Measurements from ENCODE around the gene CLSTN2. TPM values are rescaled to one million over a fixed set of nuclear protein-coding genes. Genes with fewer than 3 reads are reported as not detected.

The CLSTN2 gene
- total and polyA plus RNA-seq, 4 donors: 0.09 to 2.2 (median 0.55) TPM

GRCh38 chr3:140250010-140250855 is 315.2 kb downstream of the CLSTN2 start:
- no peaks in the 10 kb centered on the region for H3K4me1 ChIP-seq (ENCODE audit: control insufficient read depth in 4 of 4, insufficient read depth in 4 of 4, low read length in 3 of 4)
- no peak overlapping the region for H3K27ac ChIP-seq (ENCODE audit: low read depth in 1 of 2, low read length in 2 of 2)
- no peak overlapping the region for H3K4me3 ChIP-seq (ENCODE audit: low read depth in 1 of 3, low read length in 3 of 3)
- no peaks in the 10 kb centered on the region for H3K36me3 ChIP-seq (ENCODE audit: control insufficient read depth in 4 of 4, insufficient read depth in 3 of 4, low read depth in 1 of 4, low read length in 3 of 4)
- H3K27me3 ChIP-seq (ENCODE audit: control insufficient read depth in 4 of 4, insufficient read depth in 4 of 4, low read length in 3 of 4): no peaks in the 10 kb centered on the region
- TF ChIP-seq, protein P1, sequence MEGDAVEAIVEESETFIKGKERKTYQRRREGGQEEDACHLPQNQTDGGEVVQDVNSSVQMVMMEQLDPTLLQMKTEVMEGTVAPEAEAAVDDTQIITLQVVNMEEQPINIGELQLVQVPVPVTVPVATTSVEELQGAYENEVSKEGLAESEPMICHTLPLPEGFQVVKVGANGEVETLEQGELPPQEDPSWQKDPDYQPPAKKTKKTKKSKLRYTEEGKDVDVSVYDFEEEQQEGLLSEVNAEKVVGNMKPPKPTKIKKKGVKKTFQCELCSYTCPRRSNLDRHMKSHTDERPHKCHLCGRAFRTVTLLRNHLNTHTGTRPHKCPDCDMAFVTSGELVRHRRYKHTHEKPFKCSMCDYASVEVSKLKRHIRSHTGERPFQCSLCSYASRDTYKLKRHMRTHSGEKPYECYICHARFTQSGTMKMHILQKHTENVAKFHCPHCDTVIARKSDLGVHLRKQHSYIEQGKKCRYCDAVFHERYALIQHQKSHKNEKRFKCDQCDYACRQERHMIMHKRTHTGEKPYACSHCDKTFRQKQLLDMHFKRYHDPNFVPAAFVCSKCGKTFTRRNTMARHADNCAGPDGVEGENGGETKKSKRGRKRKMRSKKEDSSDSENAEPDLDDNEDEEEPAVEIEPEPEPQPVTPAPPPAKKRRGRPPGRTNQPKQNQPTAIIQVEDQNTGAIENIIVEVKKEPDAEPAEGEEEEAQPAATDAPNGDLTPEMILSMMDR (IDR thresholded peaks at IDR 0.05; ENCODE audit: low read depth, low read length, missing input control): no peak
- no peak for TF ChIP-seq NR2F2 (IDR thresholded peaks at IDR 0.05)
- TF ChIP-seq, protein P2, sequence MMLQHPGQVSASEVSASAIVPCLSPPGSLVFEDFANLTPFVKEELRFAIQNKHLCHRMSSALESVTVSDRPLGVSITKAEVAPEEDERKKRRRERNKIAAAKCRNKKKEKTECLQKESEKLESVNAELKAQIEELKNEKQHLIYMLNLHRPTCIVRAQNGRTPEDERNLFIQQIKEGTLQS (IDR thresholded peaks at IDR 0.05): no peak
- no peak for TF ChIP-seq YY1 (IDR thresholded peaks at IDR 0.05)
- H3K9me3 ChIP-seq (ENCODE audit: control insufficient read depth in 4 of 4, low read length in 3 of 4): no peaks in the 10 kb centered on the region
- WGBS: 81% methylated on average over 7 of the region's 7 CpGs
- DNase-seq (ENCODE audit: low spot score): no peak
- no peak overlapping the region for H3K9ac ChIP-seq (ENCODE audit: low read depth in 1 of 2, low read length in 2 of 2)

DNA sequence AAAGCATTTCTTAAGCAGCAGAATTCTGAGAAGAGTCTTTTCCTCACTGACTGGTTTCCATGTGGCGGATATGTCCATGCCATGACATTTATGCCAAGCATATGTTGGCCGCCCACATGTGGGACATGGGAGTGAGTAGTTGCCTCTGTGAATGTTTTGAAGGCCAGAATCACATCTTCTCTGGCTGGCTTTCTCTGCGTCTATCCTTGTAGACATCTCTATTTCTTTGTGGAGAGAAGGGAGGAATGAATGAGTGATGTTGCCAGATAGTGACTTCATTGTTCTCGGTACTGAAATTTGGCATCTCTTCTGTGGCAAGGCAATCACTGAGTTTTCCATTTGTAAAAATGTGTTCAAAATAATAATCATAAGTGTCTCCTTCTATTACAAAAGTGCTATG is 316.0 kb downstream of the CLSTN2 start:
- H3K27ac ChIP-seq (ENCODE audit: low read depth in 1 of 2, low read length in 2 of 2): no peak overlapping the region
- 92% methylated on average over 4 of the region's 4 CpGs for WGBS
- no peak overlapping the region for H3K9ac ChIP-seq (ENCODE audit: low read depth in 1 of 2, low read length in 2 of 2)
- DNase-seq (ENCODE audit: low spot score): no peak
- no peaks in the 10 kb centered on the region for H3K4me1 ChIP-seq (ENCODE audit: control insufficient read depth in 4 of 4, insufficient read depth in 4 of 4, low read length in 3 of 4)
- no peaks in the 10 kb centered on the region for H3K27me3 ChIP-seq (ENCODE audit: control insufficient read depth in 4 of 4, insufficient read depth in 4 of 4, low read length in 3 of 4)
- no peak overlapping the region for H3K4me3 ChIP-seq (ENCODE audit: low read depth in 1 of 3, low read length in 3 of 3)
- TF ChIP-seq GABPA (IDR thresholded peaks at IDR 0.05 in 1 of 2, conservative IDR thresholded peaks at IDR 0.05 in 1 of 2): no peak
- TF ChIP-seq SP1 (IDR thresholded peaks at IDR 0.05): no peak
- no peak for TF ChIP-seq JUND (IDR thresholded peaks at IDR 0.05)
- no peak for TF ChIP-seq MAX (IDR thresholded peaks at IDR 0.05)
- TF ChIP-seq RAD21 (IDR thresholded peaks at IDR 0.05): no peak
- TF ChIP-seq, protein P2 (IDR thresholded peaks at IDR 0.05): no peak
- H3K36me3 ChIP-seq (ENCODE audit: control insufficient read depth in 4 of 4, insufficient read depth in 3 of 4, low read depth in 1 of 4, low read length in 3 of 4): no peaks in the 10 kb centered on the region
- no peaks in the 10 kb centered on the region for H3K9me3 ChIP-seq (ENCODE audit: control insufficient read depth in 4 of 4, low read length in 3 of 4)

- TF ChIP-seq HNF4A (conservative IDR thresholded peaks at IDR 0.05) (no peak), FOXA2 (IDR thresholded peaks at IDR 0.05) (no peak), NR2F2 (IDR thresholded peaks at IDR 0.05) (no peak), JUND (IDR thresholded peaks at IDR 0.05) (no peak), FOXA1 (IDR thresholded peaks at IDR 0.05) (no peak), HNF4G (IDR thresholded peaks at IDR 0.05) (no peak), TAF1 (conservative IDR thresholded peaks at IDR 0.05) (no peak), RXRA (IDR thresholded peaks at IDR 0.05) (no peak), YY1 (IDR thresholded peaks at IDR 0.05) (no peak), REST (IDR thresholded peaks at IDR 0.05) (no peak), EGR1 (IDR thresholded peaks at IDR 0.05; ENCODE audit: low read depth in 2 of 2) (no peak), SP1 (IDR thresholded peaks at IDR 0.05) (no peak), GABPA (IDR thresholded peaks at IDR 0.05 in 1 of 2, conservative IDR thresholded peaks at IDR 0.05 in 1 of 2) (no peak), MAX (IDR thresholded peaks at IDR 0.05) (no peak)
- TF ChIP-seq, protein P3, sequence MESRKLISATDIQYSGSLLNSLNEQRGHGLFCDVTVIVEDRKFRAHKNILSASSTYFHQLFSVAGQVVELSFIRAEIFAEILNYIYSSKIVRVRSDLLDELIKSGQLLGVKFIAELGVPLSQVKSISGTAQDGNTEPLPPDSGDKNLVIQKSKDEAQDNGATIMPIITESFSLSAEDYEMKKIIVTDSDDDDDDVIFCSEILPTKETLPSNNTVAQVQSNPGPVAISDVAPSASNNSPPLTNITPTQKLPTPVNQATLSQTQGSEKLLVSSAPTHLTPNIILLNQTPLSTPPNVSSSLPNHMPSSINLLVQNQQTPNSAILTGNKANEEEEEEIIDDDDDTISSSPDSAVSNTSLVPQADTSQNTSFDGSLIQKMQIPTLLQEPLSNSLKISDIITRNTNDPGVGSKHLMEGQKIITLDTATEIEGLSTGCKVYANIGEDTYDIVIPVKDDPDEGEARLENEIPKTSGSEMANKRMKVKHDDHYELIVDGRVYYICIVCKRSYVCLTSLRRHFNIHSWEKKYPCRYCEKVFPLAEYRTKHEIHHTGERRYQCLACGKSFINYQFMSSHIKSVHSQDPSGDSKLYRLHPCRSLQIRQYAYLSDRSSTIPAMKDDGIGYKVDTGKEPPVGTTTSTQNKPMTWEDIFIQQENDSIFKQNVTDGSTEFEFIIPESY (IDR thresholded peaks at IDR 0.05): no peak
- 49% methylated on average over 2 of the region's 2 CpGs for WGBS
Observed at GRCh38 chr3:140251678-140252077, 316.7 kb downstream of the CLSTN2 start.

More at GRCh38 chr3:140251678-140252077, 316.7 kb downstream of the CLSTN2 start:
- Histone ChIP-seq H3K36me3 (ENCODE audit: control insufficient read depth in 4 of 4, insufficient read depth in 3 of 4, low read depth in 1 of 4, low read length in 3 of 4) (no peaks in the 10 kb centered on the region), H3K9ac (ENCODE audit: low read depth in 1 of 2, low read length in 2 of 2) (no peak overlapping the region), H3K4me1 (ENCODE audit: control insufficient read depth in 4 of 4, insufficient read depth in 4 of 4, low read length in 3 of 4) (no peaks in the 10 kb centered on the region), H3K9me3 (ENCODE audit: control insufficient read depth in 4 of 4, low read length in 3 of 4) (no peaks in the 10 kb centered on the region), H3K27ac (ENCODE audit: low read depth in 1 of 2, low read length in 2 of 2) (no peak overlapping the region), H3K4me3 (ENCODE audit: low read depth in 1 of 3, low read length in 3 of 3) (no peak overlapping the region), H3K27me3 (ENCODE audit: control insufficient read depth in 4 of 4, insufficient read depth in 4 of 4, low read length in 3 of 4) (no peaks in the 10 kb centered on the region)
- no peak for DNase-seq (ENCODE audit: low spot score)
